ENCODE measurements around the gene MMS19. TPM values are rescaled to one million over a fixed set of nuclear protein-coding genes. Genes with fewer than 3 reads are reported as not detected.

The MMS19 gene
- total RNA-seq, 1 donor from 2014 or later: 92.6 TPM

GRCh38 chr10:97459111-97459510 is 39.1 kb downstream of the MMS19 start:
- H3K36me3 ChIP-seq: peaks cover 5 to 81% of the 10 kb centered on the region in 2 donors
- intact Hi-C loops (cut with DNase I): no loop called here
- no peaks in the 10 kb centered on the region for H3K9me3 ChIP-seq
- no peak for DNase-seq (ENCODE audit: extremely low spot score in 2 of 2)
- peaks cover 18% of the 10 kb centered on the region for H3K4me1 ChIP-seq
- H3K27me3 ChIP-seq: no peaks in the 10 kb centered on the region
- TF ChIP-seq CTCF (IDR thresholded peaks at IDR 0.05) (no peak), POLR2AphosphoS5 (IDR thresholded peaks at IDR 0.05; ENCODE audit: insufficient read depth in 1 of 2, low read depth in 1 of 2) (no peak), POLR2A (IDR thresholded peaks at IDR 0.05) (no peak)
- H3K4me3 ChIP-seq: no peak overlapping the region
- no peak overlapping the region for H3K27ac ChIP-seq

GRCh38 chr10:97456686-97457065 is 41.5 kb downstream of the MMS19 start:
- Histone ChIP-seq H3K27me3 (no peaks in the 10 kb centered on the region), H3K4me1 (peaks cover 9% of the 10 kb centered on the region), H3K27ac (no peak overlapping the region), H3K4me3 (no peak overlapping the region), H3K9me3 (no peaks in the 10 kb centered on the region), H3K36me3 (peaks cover 5 to 70% of the 10 kb centered on the region in 2 donors)
- intact Hi-C loops (cut with DNase I): no loop called here
- TF ChIP-seq CTCF (IDR thresholded peaks at IDR 0.05): no peak
- no peak for TF ChIP-seq POLR2AphosphoS5 (IDR thresholded peaks at IDR 0.05; ENCODE audit: insufficient read depth in 1 of 2, low read depth in 1 of 2)
- no peak for TF ChIP-seq POLR2A (IDR thresholded peaks at IDR 0.05)
- no peak for DNase-seq (ENCODE audit: extremely low spot score in 2 of 2)

GRCh38 chr10:97456034-97456685 is 42.1 kb downstream of the MMS19 start:
- intact Hi-C loops (cut with DNase I): no loop called here
- Histone ChIP-seq H3K4me1 (peaks cover 9% of the 10 kb centered on the region), H3K4me3 (no peak overlapping the region), H3K9me3 (no peaks in the 10 kb centered on the region), H3K36me3 (peaks cover 5 to 65% of the 10 kb centered on the region in 2 donors), H3K27ac (no peak overlapping the region), H3K27me3 (no peaks in the 10 kb centered on the region)
- TF ChIP-seq POLR2AphosphoS5 (IDR thresholded peaks at IDR 0.05; ENCODE audit: insufficient read depth in 1 of 2, low read depth in 1 of 2) (no peak), CTCF (IDR thresholded peaks at IDR 0.05) (no peak)
- DNase-seq (ENCODE audit: extremely low spot score in 2 of 2): no peak

GRCh38 chr10:97454330-97455036 is 43.7 kb downstream of the MMS19 start:
- Histone ChIP-seq H3K4me1 (peaks cover 19% of the 10 kb centered on the region), H3K4me3 (no peak overlapping the region), H3K27ac (no peak overlapping the region), H3K36me3 (peaks cover 0 to 49% of the 10 kb centered on the region in 2 donors), H3K9me3 (no peaks in the 10 kb centered on the region), H3K27me3 (no peaks in the 10 kb centered on the region)
- TF ChIP-seq POLR2A (IDR thresholded peaks at IDR 0.05) (no peak), CTCF (IDR thresholded peaks at IDR 0.05) (no peak), POLR2AphosphoS5 (IDR thresholded peaks at IDR 0.05; ENCODE audit: insufficient read depth in 1 of 2, low read depth in 1 of 2) (no peak)
- no peak for DNase-seq (ENCODE audit: extremely low spot score in 2 of 2)
- intact Hi-C loops (cut with DNase I): no loop called here

GRCh38 chr10:97452352-97452751 is 45.9 kb downstream of the MMS19 start:
- intact Hi-C loops (cut with DNase I): no loop called here
- H3K36me3 ChIP-seq: peaks cover 0 to 30% of the 10 kb centered on the region in 2 donors

More at GRCh38 chr10:97452352-97452751, 45.9 kb downstream of the MMS19 start:
- no peak for DNase-seq (ENCODE audit: extremely low spot score in 2 of 2)
- TF ChIP-seq POLR2AphosphoS5 (IDR thresholded peaks at IDR 0.05; ENCODE audit: insufficient read depth in 1 of 2, low read depth in 1 of 2) (no peak), CTCF (IDR thresholded peaks at IDR 0.05) (no peak), POLR2A (IDR thresholded peaks at IDR 0.05) (no peak)
- no peaks in the 10 kb centered on the region for H3K9me3 ChIP-seq
- no peak overlapping the region for H3K27ac ChIP-seq
- H3K4me1 ChIP-seq: peaks cover 35% of the 10 kb centered on the region
- no peak overlapping the region for H3K4me3 ChIP-seq
- no peaks in the 10 kb centered on the region for H3K27me3 ChIP-seq

Data from vagina (tissue), 2 donors.